ENCODE results near the gene EGFL8.

DNA sequence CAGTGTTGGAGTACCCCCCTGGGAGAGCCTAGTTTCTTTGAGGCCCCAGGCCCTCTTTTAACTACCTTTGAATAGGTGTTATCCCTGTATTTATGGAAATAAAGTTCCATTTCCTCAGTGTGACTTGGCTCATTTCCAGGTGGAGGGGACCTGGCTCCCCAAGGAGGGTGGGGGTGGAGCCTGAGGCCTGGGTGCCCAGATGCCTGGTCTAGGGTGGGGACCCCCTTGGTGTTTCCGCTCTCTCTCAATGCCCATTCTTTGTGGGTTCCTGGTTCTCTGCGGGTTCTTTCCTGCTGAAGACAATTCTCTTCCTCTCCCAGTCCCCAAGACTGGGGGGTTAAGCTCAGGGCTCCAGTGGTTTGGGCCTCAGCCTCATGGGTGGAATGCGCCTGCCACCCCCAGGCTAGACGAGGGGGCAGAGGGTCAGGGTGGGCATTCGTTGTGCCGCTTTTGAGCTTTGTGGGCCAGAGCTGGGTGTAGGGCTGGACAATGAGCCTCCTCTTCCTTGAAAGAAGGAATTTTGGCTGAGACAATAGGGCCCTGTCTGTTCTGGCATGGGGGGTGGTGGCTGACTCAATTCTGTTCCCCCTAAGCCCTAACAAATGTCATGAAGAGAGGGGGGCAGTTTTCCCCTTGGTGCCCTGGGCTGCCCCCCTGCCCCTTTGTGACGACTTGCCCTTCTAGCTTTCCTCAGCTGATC is 686 bp upstream of the EGFL8 start:
- TF ChIP-seq, protein P1, sequence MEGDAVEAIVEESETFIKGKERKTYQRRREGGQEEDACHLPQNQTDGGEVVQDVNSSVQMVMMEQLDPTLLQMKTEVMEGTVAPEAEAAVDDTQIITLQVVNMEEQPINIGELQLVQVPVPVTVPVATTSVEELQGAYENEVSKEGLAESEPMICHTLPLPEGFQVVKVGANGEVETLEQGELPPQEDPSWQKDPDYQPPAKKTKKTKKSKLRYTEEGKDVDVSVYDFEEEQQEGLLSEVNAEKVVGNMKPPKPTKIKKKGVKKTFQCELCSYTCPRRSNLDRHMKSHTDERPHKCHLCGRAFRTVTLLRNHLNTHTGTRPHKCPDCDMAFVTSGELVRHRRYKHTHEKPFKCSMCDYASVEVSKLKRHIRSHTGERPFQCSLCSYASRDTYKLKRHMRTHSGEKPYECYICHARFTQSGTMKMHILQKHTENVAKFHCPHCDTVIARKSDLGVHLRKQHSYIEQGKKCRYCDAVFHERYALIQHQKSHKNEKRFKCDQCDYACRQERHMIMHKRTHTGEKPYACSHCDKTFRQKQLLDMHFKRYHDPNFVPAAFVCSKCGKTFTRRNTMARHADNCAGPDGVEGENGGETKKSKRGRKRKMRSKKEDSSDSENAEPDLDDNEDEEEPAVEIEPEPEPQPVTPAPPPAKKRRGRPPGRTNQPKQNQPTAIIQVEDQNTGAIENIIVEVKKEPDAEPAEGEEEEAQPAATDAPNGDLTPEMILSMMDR (IDR thresholded peaks at IDR 0.05 in 4 of 5, conservative IDR thresholded peaks at IDR 0.05 in 1 of 5) = no peak
- no peak for TF ChIP-seq POLR2A (IDR thresholded peaks at IDR 0.05)
